PC-3 (cell line): ENCODE results near the gene IL21R. TPM values are rescaled to one million over a fixed set of nuclear protein-coding genes. Genes with fewer than 3 reads are reported as not detected.

ENCODE experiments used
- ATAC-seq: fragments of 200-7000 bp; cut with Tn5 transposase; 2 replicates; pipeline ENCODE4 v1.9.1; 2020; ENCODE audit warnings: mild to moderate bottlenecking, moderate library complexity
- BruUV-seq: library from RNA; stranded (reverse); fragments of 400-500 nt; replicated peaks from 2 replicates; lab custom pipeline; 2021; lab: Mats Ljungman, UMichigan
- CTCF ChIA-PET: fragments of 300-600 bp; sonication (Branson Sonifier 250); formaldehyde crosslinking; loops from one replicate; lab custom pipeline; 2022; ENCODE audit warnings: antibody characterized with exemption; lab: Charles Lee
- POLR2A ChIA-PET: fragments of 300-600 bp; sonication (Branson Sonifier 250); formaldehyde crosslinking; loops from one replicate; lab custom pipeline; 2022; ENCODE audit warnings: antibody characterized with exemption; ENCODE audit not compliant: unreplicated experiment; lab: Charles Lee
- DNase-seq: peaks from one replicate; pipeline ENCODE4 v3.0.0-alpha.2; 2015
- H2AFZ ChIP-seq: fragments of 300-600 bp; sonication (generic); 2 replicates; pipeline ENCODE4 v1.6.0; 2016; ENCODE audit warnings: antibody characterized with exemption, low read length
- H3F3A ChIP-seq: fragments of 300-600 bp; sonication (generic); one replicate; pipeline ENCODE4 v1.6.0; 2017; ENCODE audit warnings: antibody characterized with exemption, low read length, control low read depth, mild to moderate bottlenecking; ENCODE audit not compliant: unreplicated experiment
- H3K27ac ChIP-seq: fragments of 300-600 bp; sonication (generic); 2 replicates; pipeline ENCODE4 v1.5.1; 2016; ENCODE audit warnings: mild to moderate bottlenecking, low read length
- H3K27me3 ChIP-seq: fragments of 300-600 bp; sonication (generic); 2 replicates; pipeline ENCODE4 v1.6.1; 2016; ENCODE audit warnings: low read length, mixed read lengths
- H3K36me3 ChIP-seq: fragments of 300-600 bp; sonication (generic); 2 replicates; pipeline ENCODE4 v1.6.1; 2016; ENCODE audit warnings: low read depth, mixed run types, low read length, mixed read lengths
- H3K4me1 ChIP-seq: fragments of 300-600 bp; sonication (generic); 2 replicates; pipeline ENCODE4 v1.5.1; 2016; ENCODE audit warnings: low read length; ENCODE audit not compliant: insufficient read depth
- H3K4me2 ChIP-seq: fragments of 300-600 bp; sonication (generic); 2 replicates; pipeline ENCODE4 v1.6.0; 2016; ENCODE audit warnings: low read length
- H3K4me3 ChIP-seq: fragments of 300-600 bp; sonication (generic); 2 replicates; pipeline ENCODE4 v1.5.1; 2016; ENCODE audit warnings: mild to moderate bottlenecking, low read length, mixed read lengths
- H3K79me2 ChIP-seq: fragments of 300-600 bp; sonication (generic); 2 replicates; pipeline ENCODE4 v1.6.1; 2017; ENCODE audit warnings: low read length, mixed read lengths
- H3K9ac ChIP-seq: fragments of 300-600 bp; sonication (generic); 2 replicates; pipeline ENCODE4 v1.6.0; 2016; ENCODE audit warnings: mild to moderate bottlenecking, low read length
- H3K9me2 ChIP-seq: fragments of 300-600 bp; sonication (generic); replicated peaks from 2 replicates; pipeline ENCODE4 v1.6.1; 2016; ENCODE audit warnings: mixed run types, low read length, mixed read lengths
- H3K9me3 ChIP-seq: fragments of 300-600 bp; sonication (generic); 2 replicates; pipeline ENCODE4 v1.6.1; 2016; ENCODE audit warnings: low read length, mixed read lengths
- H4K20me1 ChIP-seq: fragments of 300-600 bp; sonication (generic); 2 replicates; pipeline ENCODE4 v1.6.1; 2016; ENCODE audit warnings: low read length, mixed read lengths
- CTCF ChIP-seq: fragments of 300-600 bp; sonication (generic); conservative IDR thresholded peaks from 2 replicates; pipeline ENCODE4 v1.5.1; 2017; ENCODE audit warnings: antibody characterized with exemption, low read depth, mild to moderate bottlenecking, low read length
- EZH2 ChIP-seq: fragments of 300-600 bp; sonication (generic); IDR thresholded peaks from one replicate; pipeline ENCODE4 v1.6.1; 2017; ENCODE audit warnings: antibody characterized with exemption, mild to moderate bottlenecking, low read length; ENCODE audit not compliant: unreplicated experiment
- EZH2phosphoT487 ChIP-seq: fragments of 300-600 bp; sonication (generic); IDR thresholded peaks from 2 replicates; pipeline ENCODE4 v1.6.1; 2018; ENCODE audit warnings: mild to moderate bottlenecking, antibody characterized with exemption, low read length, borderline replicate concordance
- intact Hi-C: fragments of 100-400 bp; cut with micrococcal nuclease; formaldehyde crosslinking; loops from 2 replicates; pipeline ENCODE4 v1.9.0; 2023
- total RNA-seq: library from RNA; depleted of rRNA; stranded (reverse); fragments of >200 nt; gene quantifications from 2 replicates; pipeline ENCODE4 v1.2.3, GENCODE V29; 2014

The IL21R gene
- total RNA-seq, 1 experiment from 2014 or later, result 0.55 TPM

GRCh38 chr16:27377666-27378485 lies 24.1 kb upstream of the IL21R start:
- H3K4me1 ChIP-seq, result no peaks in the 10 kb centered on the region
- H4K20me1 ChIP-seq, result no peaks in the 10 kb centered on the region
- H3K9ac ChIP-seq, result no peak overlapping the region
- H3K9me2 ChIP-seq, result no peaks in the 10 kb centered on the region
- ChIA-PET POLR2A (no interaction called here), CTCF (no interaction called here)
- no peak overlapping the region for H3K27ac ChIP-seq
- no peaks in the 10 kb centered on the region for H3K9me3 ChIP-seq
- ATAC-seq, result no peak
- no peak for DNase-seq
- H3K36me3 ChIP-seq, result no peaks in the 10 kb centered on the region
- intact Hi-C loops, result no loop called here
- no peaks in the 10 kb centered on the region for H3K79me2 ChIP-seq
- H3K4me3 ChIP-seq, result no peak overlapping the region
- H3K27me3 ChIP-seq, result no peaks in the 10 kb centered on the region
- no peak overlapping the region for H2AFZ ChIP-seq
- H3K4me2 ChIP-seq, result no peak overlapping the region
- TF ChIP-seq EZH2 (no peak), EZH2phosphoT487 (no peak), CTCF (no peak)
- no peaks in the 10 kb centered on the region for H3F3A ChIP-seq
- BruUV-seq, result no TSS peak

DNA sequence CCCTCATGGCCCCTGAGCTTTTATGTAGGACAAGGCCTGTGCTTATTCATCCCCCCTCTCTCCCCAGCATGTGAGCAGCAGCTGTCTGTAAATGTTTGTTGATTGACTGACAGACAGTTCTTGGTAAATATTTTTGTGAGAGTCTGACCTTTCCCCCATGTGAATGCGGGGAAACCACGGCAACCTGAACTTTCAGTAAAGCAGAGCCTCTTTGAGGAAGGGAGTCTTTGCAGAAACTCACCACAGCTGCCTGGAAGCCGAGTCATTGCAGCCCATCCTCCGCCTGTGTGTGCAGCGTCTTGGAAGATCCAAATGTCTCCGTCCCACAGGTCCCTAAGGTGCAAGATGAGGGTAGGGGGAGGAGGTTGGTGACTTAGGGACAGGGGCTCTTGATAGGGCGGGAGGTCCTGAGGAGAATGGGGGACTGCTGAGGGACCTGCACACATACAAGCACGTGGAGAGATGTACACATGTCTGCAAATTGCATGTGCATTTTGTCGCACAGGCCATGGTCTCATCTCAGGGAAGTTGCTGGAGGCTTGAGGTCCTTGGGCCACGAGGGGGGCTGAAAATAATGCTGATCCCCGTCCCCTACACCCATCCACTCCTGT lies 23.0 kb upstream of the IL21R start:
- Histone ChIP-seq H3K9ac (no peak overlapping the region), H3F3A (no peaks in the 10 kb centered on the region), H3K79me2 (no peaks in the 10 kb centered on the region), H3K36me3 (no peaks in the 10 kb centered on the region), H3K27ac (no peak overlapping the region), H3K27me3 (no peaks in the 10 kb centered on the region), H3K4me1 (no peaks in the 10 kb centered on the region), H4K20me1 (no peaks in the 10 kb centered on the region), H3K9me3 (no peaks in the 10 kb centered on the region), H2AFZ (no peak overlapping the region), H3K4me2 (no peak overlapping the region), H3K4me3 (no peak overlapping the region), H3K9me2 (no peaks in the 10 kb centered on the region)
- ChIA-PET CTCF (no interaction called here), POLR2A (no interaction called here)
- no TSS peak for BruUV-seq
- no peak for TF ChIP-seq CTCF
- no peak for TF ChIP-seq EZH2phosphoT487
- TF ChIP-seq EZH2, result no peak
- intact Hi-C loops, result no loop called here
- DNase-seq (no peak), ATAC-seq (no peak)

DNA sequence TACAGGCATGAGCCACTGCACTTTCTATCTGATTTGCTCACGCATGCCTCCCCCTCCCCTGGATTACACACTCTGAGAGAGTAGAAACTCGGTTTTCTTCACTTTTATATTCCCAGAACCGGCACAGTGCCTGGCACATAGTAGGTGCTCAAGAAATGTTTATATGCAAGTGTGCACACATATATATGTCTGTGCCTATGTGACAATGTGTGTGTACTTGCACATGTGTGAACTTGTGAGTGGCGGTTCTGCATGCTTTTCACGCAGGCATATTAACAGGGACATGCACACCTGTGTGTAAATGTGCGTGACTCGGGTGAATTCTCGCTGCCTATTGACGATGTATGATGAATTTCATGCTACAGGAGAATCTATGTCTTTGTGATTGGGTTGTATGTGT lies 22.1 kb upstream of the IL21R start:
- DNase-seq (no peak), ATAC-seq (no peak)
- intact Hi-C loops, result no loop called here
- H3K4me1 ChIP-seq, result no peaks in the 10 kb centered on the region
- no peaks in the 10 kb centered on the region for H3K9me3 ChIP-seq
- H3K27me3 ChIP-seq, result no peaks in the 10 kb centered on the region
- H3F3A ChIP-seq, result no peaks in the 10 kb centered on the region
- no TSS peak for BruUV-seq
- H3K36me3 ChIP-seq, result no peaks in the 10 kb centered on the region
- H3K27ac ChIP-seq, result no peak overlapping the region
- no peaks in the 10 kb centered on the region for H3K79me2 ChIP-seq
- no peak overlapping the region for H2AFZ ChIP-seq
- H3K4me3 ChIP-seq, result no peak overlapping the region
- POLR2A ChIA-PET, result no interaction called here
- no peak for TF ChIP-seq CTCF
- TF ChIP-seq EZH2, result no peak
- TF ChIP-seq EZH2phosphoT487, result no peak
- no peaks in the 10 kb centered on the region for H4K20me1 ChIP-seq
- no peak overlapping the region for H3K9ac ChIP-seq
- no peaks in the 10 kb centered on the region for H3K9me2 ChIP-seq
- no peak overlapping the region for H3K4me2 ChIP-seq
- CTCF ChIA-PET, result no interaction called here
